NCI-H1417 treated with DMSO at 0.1 percent for 48 hours (cell line): Measurements from ENCODE around the gene IGF2BP3.
"Not testable (repeated sequence)": the region's sequence is repeated elsewhere in the genome, so short reads cannot be mapped to it uniquely, and the experiment has no call there.

Experiments
- DNase-seq: peaks from one replicate; lab custom pipeline; 2025; lab: John Stamatoyannopoulos, UW

The IGF2BP3 gene

GRCh38 chr7:23422384-23422783 is 47.9 kb downstream of the IGF2BP3 start:
- no peak for DNase-seq

GRCh38 chr7:23419845-23420244 is 50.4 kb downstream of the IGF2BP3 start:
- DNase-seq, result no peak

GRCh38 chr7:23419160-23419559 is 51.1 kb downstream of the IGF2BP3 start:
- DNase-seq, result no peak

GRCh38 chr7:23418046-23418445 is 52.2 kb downstream of the IGF2BP3 start:
- no peak for DNase-seq

GRCh38 chr7:23415198-23415597 is 55.1 kb downstream of the IGF2BP3 start:
- no peak for DNase-seq

GRCh38 chr7:23410446-23411183 is 59.7 kb downstream of the IGF2BP3 start:
- DNase-seq, result no peak

GRCh38 chr7:23406564-23406963 is 63.7 kb downstream of the IGF2BP3 start:
- not testable (repeated sequence) for DNase-seq

- no peak for DNase-seq
These were observed 65.1 kb downstream of the IGF2BP3 start for GRCh38 chr7:23405240-23405618.

GRCh38 chr7:23404546-23405239 is 65.6 kb downstream of the IGF2BP3 start:
- no peak for DNase-seq

- no peak for DNase-seq
These were observed 66.3 kb downstream of the IGF2BP3 start for GRCh38 chr7:23403970-23404369.

GRCh38 chr7:23398090-23398489 is 72.2 kb downstream of the IGF2BP3 start:
- not testable (repeated sequence) for DNase-seq

GRCh38 chr7:23397241-23397640 is 73.0 kb downstream of the IGF2BP3 start:
- DNase-seq, result no peak

GRCh38 chr7:23396222-23397015 is 73.9 kb downstream of the IGF2BP3 start:
- DNase-seq, result no peak

GRCh38 chr7:23394488-23395171 is 75.7 kb downstream of the IGF2BP3 start:
- peak; percentile 95 for DNase-seq

- no peak for DNase-seq
These were observed 76.7 kb downstream of the IGF2BP3 start for GRCh38 chr7:23393636-23394035.

- no peak for DNase-seq
These were observed 80.6 kb downstream of the IGF2BP3 start for GRCh38 chr7:23389701-23390100.

- DNase-seq, result no peak
These were observed 82.7 kb downstream of the IGF2BP3 start for GRCh38 chr7:23387583-23387982.

GRCh38 chr7:23385140-23385539 is 85.2 kb downstream of the IGF2BP3 start:
- DNase-seq, result no peak

GRCh38 chr7:23383225-23383624 is 87.1 kb downstream of the IGF2BP3 start:
- no peak for DNase-seq

GRCh38 chr7:23380961-23381360 is 89.3 kb downstream of the IGF2BP3 start:
- no peak for DNase-seq

GRCh38 chr7:23380556-23380955 is 89.7 kb downstream of the IGF2BP3 start:
- no peak for DNase-seq

GRCh38 chr7:23378996-23379395 is 91.3 kb downstream of the IGF2BP3 start:
- DNase-seq, result no peak
